HEK293 (cell line): Measurements from ENCODE around the gene SLC8A1.

Source experiments
- CTCF ChIA-PET: fragments of 350-600 bp; formaldehyde crosslinking; extraction: SDS; loops from one replicate; lab custom pipeline; 2021; ENCODE audit warnings: antibody characterized with exemption; lab: Yijun Ruan, JAX
- POLR2A ChIA-PET: fragments of 300-600 bp; formaldehyde crosslinking; extraction: SDS; loops from one replicate; lab custom pipeline; 2020; ENCODE audit warnings: antibody characterized with exemption, inconsistent platforms; lab: Yijun Ruan, JAX
- H3K27ac ChIP-seq: fragments of 200-500 bp; sonication (Bioruptor generic); 2 replicates; pipeline ENCODE4 v1.5.1; 2014; ENCODE audit warnings: low read depth, low read length, control low read depth, inconsistent platforms; ENCODE audit errors: extremely low read depth
- H3K36me3 ChIP-seq, 2 experiments: fragments of 200-500 bp in 1 of 2; sonication (Bioruptor generic) in 1 of 2; 1 replicate in 1 of 2; 2 replicates in 1 of 2; pipeline ENCODE4 v1.5.1; 2014 to 2017; ENCODE audit warnings: inconsistent platforms in 2 of 2, low read length in 2 of 2; ENCODE audit not compliant: control insufficient read depth in 2 of 2, insufficient read depth in 1 of 2
- H3K4me1 ChIP-seq: fragments of 200-500 bp; sonication (Bioruptor generic); 2 replicates; pipeline ENCODE4 v1.5.1; 2014; ENCODE audit warnings: mild to moderate bottlenecking, low read length, inconsistent platforms; ENCODE audit not compliant: control insufficient read depth, insufficient read depth
- H3K4me3 ChIP-seq: 2 replicates; pipeline ENCODE4 v1.5.1; 2011; ENCODE audit warnings: low read depth, mild to moderate bottlenecking, control low read depth, low read length, moderate library complexity
- H3K9me3 ChIP-seq: fragments of 200-500 bp; sonication (Bioruptor generic); 2 replicates; pipeline ENCODE4 v1.5.1; 2014; ENCODE audit warnings: low read depth, low read length, inconsistent platforms; ENCODE audit not compliant: control insufficient read depth, insufficient read depth
- GLI2 ChIP-seq: fragments of 450-650 bp; formaldehyde crosslinking; IDR thresholded peaks from 2 replicates; pipeline ENCODE4; 2017; ENCODE audit warnings: missing biosample characterization, missing genetic modification characterization, low read depth, borderline replicate concordance
- KLF7 ChIP-seq: fragments of 450-650 bp; formaldehyde crosslinking; IDR thresholded peaks from 2 replicates; pipeline ENCODE4 v1.5.1; 2016; ENCODE audit warnings: missing biosample characterization, missing genetic modification characterization, borderline replicate concordance
- PRDM1 ChIP-seq: fragments of 450-650 bp; formaldehyde crosslinking; IDR thresholded peaks from 2 replicates; pipeline ENCODE4; 2016; ENCODE audit warnings: missing biosample characterization, missing genetic modification characterization
- SALL2 ChIP-seq: fragments of 450-650 bp; formaldehyde crosslinking; IDR thresholded peaks from 2 replicates; pipeline ENCODE4 v1.5.0; 2017; ENCODE audit warnings: missing biosample characterization, mild to moderate bottlenecking, missing genetic modification characterization, borderline replicate concordance
- SCRT2 ChIP-seq: fragments of 450-650 bp; formaldehyde crosslinking; IDR thresholded peaks from 2 replicates; pipeline ENCODE4 v1.5.1; 2016; ENCODE audit warnings: missing biosample characterization, missing genetic modification characterization
- ZFP37 ChIP-seq: fragments of 450-650 bp; formaldehyde crosslinking; IDR thresholded peaks from 2 replicates; pipeline ENCODE4 v1.5.1; 2016; ENCODE audit warnings: missing biosample characterization, missing genetic modification characterization
- ZNF112 ChIP-seq: fragments of 450-650 bp; formaldehyde crosslinking; IDR thresholded peaks from 2 replicates; pipeline ENCODE4 v1.5.0; 2017; ENCODE audit warnings: missing biosample characterization, missing genetic modification characterization
- ZNF121 ChIP-seq: fragments of 450-650 bp; formaldehyde crosslinking; IDR thresholded peaks from 2 replicates; pipeline ENCODE4 v1.5.1; 2016; ENCODE audit warnings: missing biosample characterization, missing genetic modification characterization
- ZNF174 ChIP-seq: fragments of 450-650 bp; formaldehyde crosslinking; IDR thresholded peaks from 2 replicates; pipeline ENCODE4 v1.5.0; 2017; ENCODE audit warnings: missing biosample characterization, mild to moderate bottlenecking, missing genetic modification characterization
- ZNF211 ChIP-seq: fragments of 450-650 bp; formaldehyde crosslinking; IDR thresholded peaks from 2 replicates; pipeline ENCODE4 v1.5.1; 2016; ENCODE audit warnings: low read depth, missing biosample characterization, missing genetic modification characterization
- ZNF274 ChIP-seq, 2 experiments: fragments of 200-500 bp in 1 of 2; fragments of 450-650 bp in 1 of 2; sonication (Bioruptor generic) in 1 of 2; formaldehyde crosslinking in 1 of 2; IDR thresholded peaks; 2 replicates each; pipeline versions ENCODE4 v1.5.1 to v1.6.1; 2014 to 2016; ENCODE audit warnings: borderline replicate concordance in 1 of 2, inconsistent platforms in 1 of 2, low read length in 1 of 2, missing biosample characterization in 1 of 2, missing genetic modification characterization in 1 of 2
- ZNF391 ChIP-seq: fragments of 450-650 bp; formaldehyde crosslinking; IDR thresholded peaks from 2 replicates; pipeline ENCODE4 v1.5.1; 2016; ENCODE audit warnings: low read depth, missing biosample characterization, missing genetic modification characterization, borderline replicate concordance
- ZNF571 ChIP-seq: fragments of 450-650 bp; formaldehyde crosslinking; IDR thresholded peaks from 2 replicates; pipeline ENCODE4 v1.5.0; 2017; ENCODE audit warnings: missing biosample characterization, missing genetic modification characterization
- TF ChIP-seq, protein P1 (sequence below): fragments of 450-650 bp; formaldehyde crosslinking; IDR thresholded peaks from 2 replicates; pipeline ENCODE4 v1.5.1; 2016; ENCODE audit warnings: missing biosample characterization, missing genetic modification characterization
- TF ChIP-seq, protein P2 (sequence below): IDR thresholded peaks from 2 replicates; pipeline ENCODE4 v1.6.1; 2011; ENCODE audit warnings: mild to moderate bottlenecking, low read depth, low read length, borderline replicate concordance
- TF ChIP-seq, protein P3 (sequence below): fragments of 450-650 bp; formaldehyde crosslinking; IDR thresholded peaks from 2 replicates; pipeline ENCODE4 v1.5.1; 2016; ENCODE audit warnings: missing biosample characterization, missing genetic modification characterization, low read depth
- TF ChIP-seq, protein P4 (sequence below): fragments of 450-650 bp; formaldehyde crosslinking; IDR thresholded peaks from 2 replicates; pipeline ENCODE4 v1.5.1; 2016; ENCODE audit warnings: missing biosample characterization, missing genetic modification characterization
- TF ChIP-seq, protein P5 (sequence below): fragments of 450-650 bp; formaldehyde crosslinking; IDR thresholded peaks from 2 replicates; pipeline ENCODE4 v1.5.1; 2016; ENCODE audit warnings: missing biosample characterization, missing genetic modification characterization, borderline replicate concordance

The SLC8A1 gene

DNA sequence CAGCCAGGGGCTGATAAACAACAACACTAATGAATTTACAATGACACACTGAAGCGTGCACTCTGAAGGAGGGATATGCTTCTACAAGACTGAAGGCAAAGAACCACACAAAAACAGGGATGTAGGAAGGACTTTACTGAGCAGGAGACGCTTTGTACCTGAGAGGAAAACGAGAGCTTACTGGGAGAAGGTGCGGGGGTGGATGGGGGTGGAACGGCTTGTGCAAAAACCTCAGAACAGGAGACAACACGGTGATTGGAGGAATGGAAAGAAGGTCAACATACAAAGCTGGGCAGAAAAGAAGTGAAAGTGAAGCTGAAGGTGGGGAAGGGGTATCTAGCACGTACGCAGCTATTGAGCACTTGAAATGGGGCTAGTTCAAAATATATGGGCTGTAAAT lies 93.1 kb downstream of the SLC8A1 start:
- H3K36me3 ChIP-seq: no peaks in the 10 kb centered on the region
- H3K4me1 ChIP-seq: no peaks in the 10 kb centered on the region
- POLR2A ChIA-PET: no interaction called here
- no peak overlapping the region for H3K27ac ChIP-seq
- no peaks in the 10 kb centered on the region for H3K9me3 ChIP-seq
- H3K4me3 ChIP-seq: no peak overlapping the region
- CTCF ChIA-PET: no interaction called here
- TF ChIP-seq, protein P1, sequence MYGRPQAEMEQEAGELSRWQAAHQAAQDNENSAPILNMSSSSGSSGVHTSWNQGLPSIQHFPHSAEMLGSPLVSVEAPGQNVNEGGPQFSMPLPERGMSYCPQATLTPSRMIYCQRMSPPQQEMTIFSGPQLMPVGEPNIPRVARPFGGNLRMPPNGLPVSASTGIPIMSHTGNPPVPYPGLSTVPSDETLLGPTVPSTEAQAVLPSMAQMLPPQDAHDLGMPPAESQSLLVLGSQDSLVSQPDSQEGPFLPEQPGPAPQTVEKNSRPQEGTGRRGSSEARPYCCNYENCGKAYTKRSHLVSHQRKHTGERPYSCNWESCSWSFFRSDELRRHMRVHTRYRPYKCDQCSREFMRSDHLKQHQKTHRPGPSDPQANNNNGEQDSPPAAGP: no peak
- TF ChIP-seq SCRT2 (no peak), KLF7 (tag by site-specific recombination) (no peak), PRDM1 (no peak), GLI2 (tag by site-specific recombination) (no peak), ZNF174 (no peak), ZNF571 (no peak), ZNF391 (tag by site-specific recombination) (no peak), ZNF121 (tag by site-specific recombination) (no peak), SALL2 (tag by site-specific recombination) (no peak), ZNF211 (tag by site-specific recombination) (no peak), ZNF112 (tag by site-specific recombination) (no peak), ZFP37 (no peak), ZNF274 (IDR thresholded peaks at IDR 0.05; ENCODE audit: low read length) (no peak), ZNF274 (tag by site-specific recombination; IDR thresholded peaks at IDR 0.05; ENCODE audit: borderline replicate concordance) (no peak)
- TF ChIP-seq, protein P2, sequence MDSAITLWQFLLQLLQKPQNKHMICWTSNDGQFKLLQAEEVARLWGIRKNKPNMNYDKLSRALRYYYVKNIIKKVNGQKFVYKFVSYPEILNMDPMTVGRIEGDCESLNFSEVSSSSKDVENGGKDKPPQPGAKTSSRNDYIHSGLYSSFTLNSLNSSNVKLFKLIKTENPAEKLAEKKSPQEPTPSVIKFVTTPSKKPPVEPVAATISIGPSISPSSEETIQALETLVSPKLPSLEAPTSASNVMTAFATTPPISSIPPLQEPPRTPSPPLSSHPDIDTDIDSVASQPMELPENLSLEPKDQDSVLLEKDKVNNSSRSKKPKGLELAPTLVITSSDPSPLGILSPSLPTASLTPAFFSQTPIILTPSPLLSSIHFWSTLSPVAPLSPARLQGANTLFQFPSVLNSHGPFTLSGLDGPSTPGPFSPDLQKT: no peak
- TF ChIP-seq, protein P3, sequence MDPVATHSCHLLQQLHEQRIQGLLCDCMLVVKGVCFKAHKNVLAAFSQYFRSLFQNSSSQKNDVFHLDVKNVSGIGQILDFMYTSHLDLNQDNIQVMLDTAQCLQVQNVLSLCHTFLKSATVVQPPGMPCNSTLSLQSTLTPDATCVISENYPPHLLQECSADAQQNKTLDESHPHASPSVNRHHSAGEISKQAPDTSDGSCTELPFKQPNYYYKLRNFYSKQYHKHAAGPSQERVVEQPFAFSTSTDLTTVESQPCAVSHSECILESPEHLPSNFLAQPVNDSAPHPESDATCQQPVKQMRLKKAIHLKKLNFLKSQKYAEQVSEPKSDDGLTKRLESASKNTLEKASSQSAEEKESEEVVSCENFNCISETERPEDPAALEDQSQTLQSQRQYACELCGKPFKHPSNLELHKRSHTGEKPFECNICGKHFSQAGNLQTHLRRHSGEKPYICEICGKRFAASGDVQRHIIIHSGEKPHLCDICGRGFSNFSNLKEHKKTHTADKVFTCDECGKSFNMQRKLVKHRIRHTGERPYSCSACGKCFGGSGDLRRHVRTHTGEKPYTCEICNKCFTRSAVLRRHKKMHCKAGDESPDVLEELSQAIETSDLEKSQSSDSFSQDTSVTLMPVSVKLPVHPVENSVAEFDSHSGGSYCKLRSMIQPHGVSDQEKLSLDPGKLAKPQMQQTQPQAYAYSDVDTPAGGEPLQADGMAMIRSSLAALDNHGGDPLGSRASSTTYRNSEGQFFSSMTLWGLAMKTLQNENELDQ (tag by site-specific recombination): no peak
- TF ChIP-seq, protein P4, sequence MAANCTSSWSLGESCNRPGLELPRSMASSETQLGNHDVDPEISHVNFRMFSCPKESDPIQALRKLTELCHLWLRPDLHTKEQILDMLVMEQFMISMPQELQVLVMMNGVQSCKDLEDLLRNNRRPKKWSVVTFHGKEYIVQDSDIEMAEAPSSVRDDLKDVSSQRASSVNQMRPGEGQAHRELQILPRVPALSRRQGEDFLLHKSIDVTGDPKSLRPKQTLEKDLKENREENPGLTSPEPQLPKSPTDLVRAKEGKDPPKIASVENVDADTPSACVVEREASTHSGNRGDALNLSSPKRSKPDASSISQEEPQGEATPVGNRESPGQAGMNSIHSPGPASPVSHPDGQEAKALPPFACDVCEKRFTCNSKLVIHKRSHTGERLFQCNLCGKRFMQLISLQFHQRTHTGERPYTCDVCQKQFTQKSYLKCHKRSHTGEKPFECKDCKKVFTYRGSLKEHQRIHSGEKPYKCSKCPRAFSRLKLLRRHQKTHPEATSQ (tag by site-specific recombination): no peak
- TF ChIP-seq, protein P5, sequence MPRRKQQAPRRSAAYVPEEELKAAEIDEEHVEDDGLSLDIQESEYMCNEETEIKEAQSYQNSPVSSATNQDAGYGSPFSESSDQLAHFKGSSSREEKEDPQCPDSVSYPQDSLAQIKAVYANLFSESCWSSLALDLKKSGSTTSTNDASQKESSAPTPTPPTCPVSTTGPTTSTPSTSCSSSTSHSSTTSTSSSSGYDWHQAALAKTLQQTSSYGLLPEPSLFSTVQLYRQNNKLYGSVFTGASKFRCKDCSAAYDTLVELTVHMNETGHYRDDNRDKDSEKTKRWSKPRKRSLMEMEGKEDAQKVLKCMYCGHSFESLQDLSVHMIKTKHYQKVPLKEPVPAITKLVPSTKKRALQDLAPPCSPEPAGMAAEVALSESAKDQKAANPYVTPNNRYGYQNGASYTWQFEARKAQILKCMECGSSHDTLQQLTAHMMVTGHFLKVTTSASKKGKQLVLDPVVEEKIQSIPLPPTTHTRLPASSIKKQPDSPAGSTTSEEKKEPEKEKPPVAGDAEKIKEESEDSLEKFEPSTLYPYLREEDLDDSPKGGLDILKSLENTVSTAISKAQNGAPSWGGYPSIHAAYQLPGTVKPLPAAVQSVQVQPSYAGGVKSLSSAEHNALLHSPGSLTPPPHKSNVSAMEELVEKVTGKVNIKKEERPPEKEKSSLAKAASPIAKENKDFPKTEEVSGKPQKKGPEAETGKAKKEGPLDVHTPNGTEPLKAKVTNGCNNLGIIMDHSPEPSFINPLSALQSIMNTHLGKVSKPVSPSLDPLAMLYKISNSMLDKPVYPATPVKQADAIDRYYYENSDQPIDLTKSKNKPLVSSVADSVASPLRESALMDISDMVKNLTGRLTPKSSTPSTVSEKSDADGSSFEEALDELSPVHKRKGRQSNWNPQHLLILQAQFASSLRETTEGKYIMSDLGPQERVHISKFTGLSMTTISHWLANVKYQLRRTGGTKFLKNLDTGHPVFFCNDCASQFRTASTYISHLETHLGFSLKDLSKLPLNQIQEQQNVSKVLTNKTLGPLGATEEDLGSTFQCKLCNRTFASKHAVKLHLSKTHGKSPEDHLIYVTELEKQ (tag by site-specific recombination): no peak
- TF ChIP-seq, all 188 proteins: peak for 0
